Endothelial cell of umbilical vein (primary cell): ENCODE data around the gene CD163L1. TPM values are rescaled to one million over a fixed set of nuclear protein-coding genes. Genes with fewer than 3 reads are reported as not detected.

Experiments used
- BruUV-seq: library from RNA; stranded (reverse); fragments of 400-500 nt; replicated peaks from 2 replicates; lab custom pipeline; 2021; lab: Mats Ljungman, UMichigan
- CTCF ChIA-PET: fragments of 300-600, 350-600 bp; sonication (Branson Sonifier 250); formaldehyde crosslinking; loops from one replicate; lab custom pipeline; 2021; ENCODE audit warnings: antibody characterized with exemption, inconsistent platforms; lab: Charles Lee
- POLR2A ChIA-PET: fragments of 300-600, 350-600 bp; sonication (Branson Sonifier 250); formaldehyde crosslinking; loops from one replicate; lab custom pipeline; 2021; ENCODE audit warnings: antibody characterized with exemption, inconsistent platforms; lab: Charles Lee
- DNase-seq: peaks from one replicate; pipeline ENCODE4 v3.0.0-alpha.2; 2011; ENCODE audit warnings: low read depth, low spot score
- FAIRE-seq: peaks from 2 replicates; lab custom pipeline; 2011; peaks lifted over from hg19 to GRCh38; lab: Jason Lieb, UNC
- H2AFZ ChIP-seq: 2 replicates; pipeline ENCODE4 v1.6.0; 2012; ENCODE audit warnings: low read depth, low read length, control low read depth, inconsistent platforms
- H3K27ac ChIP-seq: 2 replicates; pipeline ENCODE4 v1.5.1; 2011; ENCODE audit warnings: low read depth, mild to moderate bottlenecking, control low read depth, low read length, moderate library complexity; ENCODE audit not compliant: insufficient read depth
- H3K27me3 ChIP-seq, 2 experiments: 2 replicates each; pipeline versions ENCODE4 v1.6.0 to v1.6.1; 2011; ENCODE audit warnings: low read length in 2 of 2, mixed read lengths in 1 of 2; ENCODE audit not compliant: control insufficient read depth in 2 of 2, insufficient read depth in 2 of 2
- H3K36me3 ChIP-seq, 2 experiments: 2 replicates in 1 of 2; 3 replicates in 1 of 2; pipeline ENCODE4 v1.5.1; 2011; ENCODE audit warnings: low read length in 2 of 2, mild to moderate bottlenecking in 1 of 2, moderate library complexity in 1 of 2; ENCODE audit not compliant: control insufficient read depth in 2 of 2, insufficient read depth in 2 of 2; ENCODE audit errors: extremely low read depth in 1 of 2
- H3K4me1 ChIP-seq: 3 replicates; pipeline ENCODE4 v1.5.1; 2011; ENCODE audit warnings: mild to moderate bottlenecking, low read length; ENCODE audit not compliant: control insufficient read depth, insufficient read depth; ENCODE audit errors: extremely low read depth
- H3K4me2 ChIP-seq: 2 replicates; pipeline ENCODE4 v1.6.1; 2011; ENCODE audit warnings: low read length, control low read depth, mixed read lengths; ENCODE audit not compliant: insufficient read depth
- H3K4me3 ChIP-seq, 3 experiments: fragments of 200-600 bp in 1 of 3; sonication (generic), shearing (Covaris generic) in 1 of 3; replicated peaks in 1 of 3; 2 replicates each; pipeline ENCODE4 v1.5.1; 2011 to 2016; ENCODE audit warnings: control low read depth in 3 of 3, low read length in 3 of 3, mild to moderate bottlenecking in 2 of 3, inconsistent platforms in 1 of 3, low read depth in 1 of 3, moderate library complexity in 1 of 3; ENCODE audit not compliant: insufficient read depth in 1 of 3
- H3K79me2 ChIP-seq: 2 replicates; pipeline ENCODE4 v1.6.0; 2012; ENCODE audit warnings: low read length, inconsistent platforms; ENCODE audit not compliant: control insufficient read depth, insufficient read depth
- H3K9ac ChIP-seq: replicated peaks from 2 replicates; pipeline ENCODE3; 2011; ENCODE audit warnings: low read length, control low read depth; ENCODE audit not compliant: insufficient read depth; ENCODE audit errors: extremely low read depth
- H3K9me1 ChIP-seq: replicated peaks from 3 replicates; pipeline ENCODE4 v1.6.0; 2011; ENCODE audit warnings: mild to moderate bottlenecking, low read length; ENCODE audit not compliant: control insufficient read depth, insufficient read depth; ENCODE audit errors: extremely low read depth
- H3K9me3 ChIP-seq: replicated peaks from 2 replicates; pipeline ENCODE4 v1.5.1; 2012; ENCODE audit warnings: low read length, inconsistent platforms; ENCODE audit not compliant: control insufficient read depth, insufficient read depth
- H4K20me1 ChIP-seq: replicated peaks from 2 replicates; pipeline ENCODE3; 2011; ENCODE audit warnings: mild to moderate bottlenecking, low read length; ENCODE audit not compliant: control insufficient read depth, insufficient read depth; ENCODE audit errors: extremely low read depth
- EZH2 ChIP-seq: IDR thresholded peaks from 2 replicates; pipeline ENCODE4 v1.6.1; 2012; ENCODE audit warnings: borderline replicate concordance, low read depth, mild to moderate bottlenecking, moderate library complexity, low read length, inconsistent platforms; ENCODE audit not compliant: severe bottlenecking
- FOS ChIP-seq: IDR thresholded peaks from 2 replicates; pipeline ENCODE4 v1.6.1; 2011; ENCODE audit warnings: mild to moderate bottlenecking, low read length, moderate library complexity, borderline replicate concordance; ENCODE audit not compliant: insufficient read depth
- GATA2 ChIP-seq: IDR thresholded peaks from 2 replicates; pipeline ENCODE4 v1.7.0; 2011; ENCODE audit warnings: low read depth, mild to moderate bottlenecking, moderate library complexity, mixed read lengths, low read length; ENCODE audit not compliant: insufficient read length, insufficient read depth
- JUN ChIP-seq: IDR thresholded peaks from 2 replicates; pipeline ENCODE4 v1.6.1; 2011; ENCODE audit warnings: borderline replicate concordance, low read depth; ENCODE audit not compliant: insufficient read length, insufficient read depth
- MYC ChIP-seq: IDR thresholded peaks from one replicate; pipeline ENCODE4 v1.6.1; 2011; ENCODE audit warnings: mild to moderate bottlenecking, low read depth, low read length
- POLR2A ChIP-seq: IDR thresholded peaks from 2 replicates; pipeline ENCODE4 v1.6.1; 2012; ENCODE audit warnings: low read depth, mild to moderate bottlenecking, control low read depth, low read length
- POLR2AphosphoS5 ChIP-seq: IDR thresholded peaks from 2 replicates; pipeline ENCODE4 v1.6.1; 2012; ENCODE audit warnings: low read depth, mild to moderate bottlenecking, control low read depth, low read length, moderate library complexity; ENCODE audit not compliant: insufficient read depth
- dilution Hi-C: fragments of 300-500 bp; cut with MboI; formaldehyde crosslinking; loops from one replicate; pipeline ENCODE4 v1.15.0; 2019; ENCODE audit warnings: low sequenced_read_pairs; ENCODE audit not compliant: extremely low pct_ligation_motif_present
- intact Hi-C: fragments of 100-400 bp; cut with micrococcal nuclease; formaldehyde crosslinking; loops from one replicate; pipeline ENCODE4 v1.10.0; 2022
- polyA plus RNA-seq, 4 experiments: library from polyadenylated mRNA; depleted of rRNA in 3 of 4; stranded (reverse) in 3 of 4; unstranded in 1 of 4; fragments of >200 nt; gene quantifications; 2 replicates each; pipeline versions ENCODE4 v1.2.1 to v1.2.3, GENCODE V29; 2011 to 2012; ENCODE audit warnings: missing spikeins in 1 of 4
- total RNA-seq: library from RNA; stranded (reverse); gene quantifications from 2 replicates; pipeline ENCODE4 v1.2.3, GENCODE V29; 2021
- TF ChIP-seq, protein P1 (sequence below), 2 donors: IDR thresholded peaks; 1 replicate in 1 of 2; 2 replicates in 1 of 2; pipeline ENCODE4 v1.5.1; 2011; ENCODE audit warnings: low read length in 2 of 2, mild to moderate bottlenecking in 2 of 2, moderate library complexity in 2 of 2, control low read depth in 1 of 2, inconsistent platforms in 1 of 2, low read depth in 1 of 2; ENCODE audit not compliant: insufficient read depth in 1 of 2; ENCODE audit errors: extremely low read depth in 1 of 2
- TF ChIP-seq, protein P2 (sequence below): IDR thresholded peaks from 2 replicates; pipeline ENCODE4 v1.6.1; 2011; ENCODE audit not compliant: insufficient read depth, insufficient read length

The CD163L1 gene
- total and polyA plus RNA-seq, 2 donors (not counting 3 experiments of a cell fraction or from before 2014, with no cell fraction given): 2.8 to 7.5 TPM

DNA sequence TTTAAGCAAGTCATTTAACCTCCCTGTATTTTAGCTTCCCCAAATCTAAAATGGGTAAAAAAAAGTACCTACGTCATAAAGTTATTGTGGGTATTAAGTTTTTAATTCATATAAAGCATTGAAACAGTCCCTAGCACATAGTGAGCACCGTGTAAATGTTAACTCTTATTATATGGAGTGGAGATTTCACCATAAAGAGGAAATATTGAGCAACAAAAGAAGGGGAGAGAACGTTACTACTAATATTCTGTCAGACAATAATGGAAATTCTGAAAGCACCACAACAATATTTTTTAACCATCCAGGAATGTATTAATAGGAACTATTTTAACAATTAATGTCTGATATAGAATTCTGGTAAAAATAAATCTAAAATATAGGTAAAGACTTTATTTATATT lies 7.8 kb upstream of the CD163L1 start:
- BruUV-seq: no TSS peak
- Histone ChIP-seq H3K9me1 (no peaks in the 10 kb centered on the region), H3K4me2 (no peak overlapping the region), H3K79me2 (no peaks in the 10 kb centered on the region), H3K4me3 (no peak overlapping the region), H3K4me1 (no peaks in the 10 kb centered on the region), H4K20me1 (no peaks in the 10 kb centered on the region), H3K27me3 (peaks cover 0 to 3% of the 10 kb centered on the region in 2 experiments), H3K9ac (no peak overlapping the region), H3K9me3 (no peaks in the 10 kb centered on the region), H3K36me3 (no peaks in the 10 kb centered on the region), H2AFZ (no peak overlapping the region), H3K27ac (no peak overlapping the region)
- intact Hi-C loops (no loop called here), dilution Hi-C loops (no loop called here)
- no peak for DNase-seq
- POLR2A ChIA-PET: no interaction called here
- TF ChIP-seq GATA2 (no peak), MYC (no peak), FOS (no peak), POLR2A (no peak), EZH2 (no peak), JUN (no peak), POLR2AphosphoS5 (no peak)
- TF ChIP-seq, protein P1, sequence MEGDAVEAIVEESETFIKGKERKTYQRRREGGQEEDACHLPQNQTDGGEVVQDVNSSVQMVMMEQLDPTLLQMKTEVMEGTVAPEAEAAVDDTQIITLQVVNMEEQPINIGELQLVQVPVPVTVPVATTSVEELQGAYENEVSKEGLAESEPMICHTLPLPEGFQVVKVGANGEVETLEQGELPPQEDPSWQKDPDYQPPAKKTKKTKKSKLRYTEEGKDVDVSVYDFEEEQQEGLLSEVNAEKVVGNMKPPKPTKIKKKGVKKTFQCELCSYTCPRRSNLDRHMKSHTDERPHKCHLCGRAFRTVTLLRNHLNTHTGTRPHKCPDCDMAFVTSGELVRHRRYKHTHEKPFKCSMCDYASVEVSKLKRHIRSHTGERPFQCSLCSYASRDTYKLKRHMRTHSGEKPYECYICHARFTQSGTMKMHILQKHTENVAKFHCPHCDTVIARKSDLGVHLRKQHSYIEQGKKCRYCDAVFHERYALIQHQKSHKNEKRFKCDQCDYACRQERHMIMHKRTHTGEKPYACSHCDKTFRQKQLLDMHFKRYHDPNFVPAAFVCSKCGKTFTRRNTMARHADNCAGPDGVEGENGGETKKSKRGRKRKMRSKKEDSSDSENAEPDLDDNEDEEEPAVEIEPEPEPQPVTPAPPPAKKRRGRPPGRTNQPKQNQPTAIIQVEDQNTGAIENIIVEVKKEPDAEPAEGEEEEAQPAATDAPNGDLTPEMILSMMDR (IDR thresholded peaks at IDR 0.05; ENCODE audit: extremely low read depth in 1 of 2, insufficient read depth in 1 of 2, low read depth in 1 of 2, low read length in 2 of 2): no peak
- TF ChIP-seq, protein P2, sequence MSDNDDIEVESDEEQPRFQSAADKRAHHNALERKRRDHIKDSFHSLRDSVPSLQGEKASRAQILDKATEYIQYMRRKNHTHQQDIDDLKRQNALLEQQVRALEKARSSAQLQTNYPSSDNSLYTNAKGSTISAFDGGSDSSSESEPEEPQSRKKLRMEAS: no peak
- no peak for FAIRE-seq
- CTCF ChIA-PET: no interaction called here
